OCI-LY3 (cell line): ENCODE results near the gene MRPL10.
A peak's percentile ranks its signal among the peaks of the same experiment; 100 is the strongest.
"Not testable (repeated sequence)": the region's sequence is repeated elsewhere in the genome, so short reads cannot be mapped to it uniquely, and the experiment has no call there.

ENCODE experiments used
- H2AFZ ChIP-seq: fragments of 200-600, 300-600 bp; shearing (Covaris generic); 2 replicates; pipeline ENCODE4 v1.6.0; 2014; ENCODE audit warnings: antibody characterized with exemption, low read depth, low read length
- H3K27ac ChIP-seq: fragments of 200-600, 300-600 bp; sonication (generic); 2 replicates; pipeline ENCODE4 v1.5.1; 2014; ENCODE audit warnings: mild to moderate bottlenecking, low read length, moderate library complexity, mixed read lengths
- H3K27me3 ChIP-seq: fragments of 200-600, 300-600 bp; sonication (generic); 2 replicates; pipeline ENCODE4 v1.6.1; 2014; ENCODE audit warnings: low read depth, low read length, mixed read lengths
- H3K36me3 ChIP-seq: fragments of 200-600, 300-600 bp; sonication (generic); replicated peaks from 2 replicates; pipeline ENCODE3; 2014; ENCODE audit warnings: low read depth, low read length, mixed read lengths
- H3K4me1 ChIP-seq: fragments of 300-600, 200-600 bp; sonication (generic); 2 replicates; pipeline ENCODE4 v1.6.1; 2014; ENCODE audit warnings: low read length, mixed read lengths
- H3K4me2 ChIP-seq: fragments of 200-600, 300-600 bp; sonication (generic); 2 replicates; pipeline ENCODE4 v1.6.1; 2014; ENCODE audit warnings: low read length, mixed read lengths
- H3K4me3 ChIP-seq: fragments of 300-600, 200-600 bp; sonication (generic); 2 replicates; pipeline ENCODE4 v1.5.1; 2014; ENCODE audit warnings: antibody characterized with exemption, mild to moderate bottlenecking, low read length, moderate library complexity
- H3K79me2 ChIP-seq: fragments of 300-600, 200-600 bp; shearing (Covaris generic); 2 replicates; pipeline ENCODE4 v1.6.1; 2014; ENCODE audit warnings: mild to moderate bottlenecking, low read length, mixed read lengths
- H3K9ac ChIP-seq: fragments of 300-600, 200-600 bp; shearing (Covaris generic); 2 replicates; pipeline ENCODE4 v1.6.0; 2014; ENCODE audit warnings: mild to moderate bottlenecking, low read length, moderate library complexity
- H3K9me3 ChIP-seq: fragments of 200-600, 300-600 bp; shearing (Covaris generic); 2 replicates; pipeline ENCODE4 v1.6.1; 2014; ENCODE audit warnings: low read length, mixed read lengths; ENCODE audit not compliant: insufficient read depth
- H4K20me1 ChIP-seq: fragments of 200-600, 300-600 bp; sonication (generic); 2 replicates; pipeline ENCODE4 v1.6.1; 2016; ENCODE audit warnings: low read length, mixed read lengths; ENCODE audit not compliant: insufficient read depth
- EZH2phosphoT487 ChIP-seq: fragments of 200-600 bp; shearing (Covaris generic); IDR thresholded peaks from 2 replicates; pipeline ENCODE4 v1.6.1; 2018; ENCODE audit warnings: antibody characterized with exemption, mixed run types, low read depth
- TF ChIP-seq, protein P1 (sequence below): fragments of 200-600, 300-600 bp; sonication (generic); IDR thresholded peaks from 2 replicates; pipeline ENCODE4 v1.5.1; 2014; ENCODE audit warnings: antibody characterized with exemption, low read length, low read depth

The MRPL10 gene

GRCh38 chr17:47778184-47778635, 53.1 kb downstream of the MRPL10 start:
- H3K4me2 ChIP-seq, result no peak overlapping the region
- no peaks in the 10 kb centered on the region for H3K4me1 ChIP-seq
- no peaks in the 10 kb centered on the region for H3K79me2 ChIP-seq
- H3K9ac ChIP-seq, result no peak overlapping the region
- TF ChIP-seq, protein P1, sequence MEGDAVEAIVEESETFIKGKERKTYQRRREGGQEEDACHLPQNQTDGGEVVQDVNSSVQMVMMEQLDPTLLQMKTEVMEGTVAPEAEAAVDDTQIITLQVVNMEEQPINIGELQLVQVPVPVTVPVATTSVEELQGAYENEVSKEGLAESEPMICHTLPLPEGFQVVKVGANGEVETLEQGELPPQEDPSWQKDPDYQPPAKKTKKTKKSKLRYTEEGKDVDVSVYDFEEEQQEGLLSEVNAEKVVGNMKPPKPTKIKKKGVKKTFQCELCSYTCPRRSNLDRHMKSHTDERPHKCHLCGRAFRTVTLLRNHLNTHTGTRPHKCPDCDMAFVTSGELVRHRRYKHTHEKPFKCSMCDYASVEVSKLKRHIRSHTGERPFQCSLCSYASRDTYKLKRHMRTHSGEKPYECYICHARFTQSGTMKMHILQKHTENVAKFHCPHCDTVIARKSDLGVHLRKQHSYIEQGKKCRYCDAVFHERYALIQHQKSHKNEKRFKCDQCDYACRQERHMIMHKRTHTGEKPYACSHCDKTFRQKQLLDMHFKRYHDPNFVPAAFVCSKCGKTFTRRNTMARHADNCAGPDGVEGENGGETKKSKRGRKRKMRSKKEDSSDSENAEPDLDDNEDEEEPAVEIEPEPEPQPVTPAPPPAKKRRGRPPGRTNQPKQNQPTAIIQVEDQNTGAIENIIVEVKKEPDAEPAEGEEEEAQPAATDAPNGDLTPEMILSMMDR, result no peak
- no peak for TF ChIP-seq EZH2phosphoT487
- H3K36me3 ChIP-seq, result no peaks in the 10 kb centered on the region
- H4K20me1 ChIP-seq, result no peaks in the 10 kb centered on the region
- H3K9me3 ChIP-seq, result no peaks in the 10 kb centered on the region
- H3K4me3 ChIP-seq, result no peak overlapping the region
- no peak overlapping the region for H2AFZ ChIP-seq
- peaks cover 30% of the 10 kb centered on the region for H3K27me3 ChIP-seq
- no peak overlapping the region for H3K27ac ChIP-seq

GRCh38 chr17:47776330-47777197, 54.8 kb downstream of the MRPL10 start:
- Histone ChIP-seq H3K9ac (no peak overlapping the region), H3K79me2 (no peaks in the 10 kb centered on the region), H3K27ac (no peak overlapping the region), H3K9me3 (no peaks in the 10 kb centered on the region), H3K27me3 (peaks cover 24% of the 10 kb centered on the region), H4K20me1 (no peaks in the 10 kb centered on the region), H3K4me3 (no peak overlapping the region), H2AFZ (no peak overlapping the region), H3K4me1 (no peaks in the 10 kb centered on the region), H3K4me2 (no peak overlapping the region), H3K36me3 (no peaks in the 10 kb centered on the region)
- no peak for TF ChIP-seq EZH2phosphoT487
- TF ChIP-seq, protein P1, result peak; percentile 67

GRCh38 chr17:47774987-47775580, 56.3 kb downstream of the MRPL10 start:
- H2AFZ ChIP-seq, result no peak overlapping the region
- no peak overlapping the region for H3K4me3 ChIP-seq
- H4K20me1 ChIP-seq, result no peaks in the 10 kb centered on the region
- H3K27ac ChIP-seq, result no peak overlapping the region
- no peaks in the 10 kb centered on the region for H3K36me3 ChIP-seq
- no peaks in the 10 kb centered on the region for H3K9me3 ChIP-seq
- H3K4me2 ChIP-seq, result no peak overlapping the region
- no peak overlapping the region for H3K9ac ChIP-seq
- no peaks in the 10 kb centered on the region for H3K4me1 ChIP-seq
- H3K79me2 ChIP-seq, result no peaks in the 10 kb centered on the region
- peaks cover 21% of the 10 kb centered on the region for H3K27me3 ChIP-seq
- TF ChIP-seq, protein P1, result no peak
- TF ChIP-seq EZH2phosphoT487, result no peak

GRCh38 chr17:47774331-47774730, 57.0 kb downstream of the MRPL10 start:
- no peaks in the 10 kb centered on the region for H3K4me1 ChIP-seq
- peaks cover 21% of the 10 kb centered on the region for H3K27me3 ChIP-seq
- no peaks in the 10 kb centered on the region for H3K79me2 ChIP-seq
- TF ChIP-seq EZH2phosphoT487, result no peak
- TF ChIP-seq, protein P1, result no peak
- H2AFZ ChIP-seq, result no peak overlapping the region
- H3K4me2 ChIP-seq, result no peak overlapping the region
- H3K9ac ChIP-seq, result no peak overlapping the region
- H3K4me3 ChIP-seq, result no peak overlapping the region
- no peaks in the 10 kb centered on the region for H4K20me1 ChIP-seq
- H3K9me3 ChIP-seq, result no peaks in the 10 kb centered on the region
- H3K36me3 ChIP-seq, result no peaks in the 10 kb centered on the region
- H3K27ac ChIP-seq, result no peak overlapping the region

DNA sequence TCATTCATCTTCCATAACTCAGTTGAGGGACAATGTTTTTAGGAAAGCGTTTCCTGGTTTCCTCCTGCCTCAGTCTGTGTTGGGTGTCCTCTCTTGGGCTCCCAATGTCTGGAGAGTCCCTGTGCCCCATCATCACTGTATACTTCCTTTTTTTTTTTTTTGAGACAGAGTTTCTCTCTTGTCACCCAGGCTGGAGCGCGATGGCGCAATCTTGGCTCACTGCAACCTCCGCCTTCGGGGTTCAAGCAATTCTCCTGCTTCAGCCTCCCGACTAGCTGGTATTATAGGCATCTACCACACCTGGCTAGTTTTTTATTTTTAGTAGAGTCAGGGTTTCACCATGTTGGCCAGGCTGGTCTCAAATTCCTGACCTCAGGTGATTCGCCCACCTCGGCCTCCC, 57.7 kb downstream of the MRPL10 start:
- not testable (repeated sequence) for H4K20me1 ChIP-seq, H3K4me2 ChIP-seq
- peaks cover 21% of the 10 kb centered on the region for H3K27me3 ChIP-seq

More for the DNA sequence above, 57.7 kb downstream of the MRPL10 start:
- not testable (repeated sequence) for H3K4me3 ChIP-seq, H3K27ac ChIP-seq, H3K9ac ChIP-seq, H3K4me1 ChIP-seq, H3K36me3 ChIP-seq, H3K9me3 ChIP-seq, H3K79me2 ChIP-seq, H2AFZ ChIP-seq
